Neural cell (in vitro differentiated cells): ENCODE measurements around the gene CST1. TPM values are rescaled to one million over a fixed set of nuclear protein-coding genes. Genes with fewer than 3 reads are reported as not detected.
"Not testable (repeated sequence)": the region's sequence is repeated elsewhere in the genome, so short reads cannot be mapped to it uniquely, and the experiment has no call there.

Experiments
- H2AFZ ChIP-seq: fragments of 200-600, 300-800 bp; sonication (generic), shearing (Covaris generic); 2 replicates; pipeline ENCODE4 v1.6.0; 2014; ENCODE audit warnings: low read depth, mild to moderate bottlenecking, antibody characterized with exemption, low read length, moderate library complexity
- H3F3A ChIP-seq: fragments of 200-600 bp; shearing (Covaris generic); 2 replicates; pipeline ENCODE4 v1.6.1; 2016; ENCODE audit warnings: mild to moderate bottlenecking, moderate library complexity, mixed read lengths, antibody characterized with exemption, low read length; ENCODE audit not compliant: insufficient read depth, poor library complexity, severe bottlenecking
- H3K27ac ChIP-seq: fragments of 200-600, 300-800 bp; sonication (generic), shearing (Covaris generic); 2 replicates; pipeline ENCODE4 v1.5.1; 2014; ENCODE audit warnings: mild to moderate bottlenecking, low read length, moderate library complexity
- H3K27me3 ChIP-seq: fragments of 300-800, 200-600 bp; sonication (generic), shearing (Covaris generic); 2 replicates; pipeline ENCODE4 v1.6.0; 2014; ENCODE audit warnings: mild to moderate bottlenecking, low read depth, low read length, moderate library complexity; ENCODE audit not compliant: insufficient read depth
- H3K36me3 ChIP-seq: fragments of 300-800, 200-600 bp; sonication (generic), shearing (Covaris generic); 2 replicates; pipeline ENCODE4 v1.5.1; 2014; ENCODE audit warnings: mild to moderate bottlenecking, antibody characterized with exemption, low read length, moderate library complexity; ENCODE audit not compliant: insufficient read depth
- H3K4me2 ChIP-seq: fragments of 300-800, 200-600 bp; sonication (generic), shearing (Covaris generic); 2 replicates; pipeline ENCODE4 v1.6.0; 2014; ENCODE audit warnings: mild to moderate bottlenecking, low read length
- H3K4me3 ChIP-seq: fragments of 300-800, 200-600 bp; sonication (generic), shearing (Covaris generic); 2 replicates; pipeline ENCODE4 v1.5.1; 2014; ENCODE audit warnings: mild to moderate bottlenecking, low read length, moderate library complexity
- H3K79me2 ChIP-seq: fragments of 200-600 bp; shearing (Covaris generic); replicated peaks from 2 replicates; pipeline ENCODE4 v1.6.0; 2014; ENCODE audit warnings: mild to moderate bottlenecking, low read length, moderate library complexity; ENCODE audit not compliant: insufficient read depth
- H3K9ac ChIP-seq: fragments of 300-800, 200-600 bp; sonication (generic), shearing (Covaris generic); 2 replicates; pipeline ENCODE4 v1.6.1; 2016; ENCODE audit warnings: mild to moderate bottlenecking, low read length, mixed read lengths
- H3K9me2 ChIP-seq: fragments of 200-600 bp; shearing (Covaris generic); 2 replicates; pipeline ENCODE4 v1.6.1; 2016; ENCODE audit warnings: mild to moderate bottlenecking, low read length, mixed read lengths; ENCODE audit not compliant: insufficient read depth
- H3K9me3 ChIP-seq: fragments of 200-600, 300-800 bp; sonication (generic), shearing (Covaris generic); 2 replicates; pipeline ENCODE4 v1.6.1; 2016; ENCODE audit warnings: mild to moderate bottlenecking, mixed run types, low read length, moderate library complexity, mixed read lengths
- H4K20me1 ChIP-seq: fragments of 200-600 bp; shearing (Covaris generic); 2 replicates; pipeline ENCODE4 v1.6.1; 2016; ENCODE audit warnings: mild to moderate bottlenecking, mixed run types; ENCODE audit not compliant: insufficient read depth
- CTCF ChIP-seq: fragments of 450-650 bp; IDR thresholded peaks from 2 replicates; pipeline ENCODE4 v1.5.1; 2014; ENCODE audit warnings: antibody characterized with exemption, mild to moderate bottlenecking, moderate library complexity; ENCODE audit not compliant: poor library complexity, severe bottlenecking
- EP300 ChIP-seq: fragments of 450-650 bp; conservative IDR thresholded peaks from 2 replicates; pipeline ENCODE4 v1.6.1; 2014; ENCODE audit warnings: antibody characterized with exemption, mild to moderate bottlenecking, moderate library complexity; ENCODE audit not compliant: poor library complexity, severe bottlenecking
- EZH2 ChIP-seq: fragments of 200-600, 300-800 bp; shearing (Covaris generic), sonication (generic); IDR thresholded peaks from 2 replicates; pipeline ENCODE4 v1.6.1; 2014; ENCODE audit warnings: antibody characterized with exemption, low read length, borderline replicate concordance, mild to moderate bottlenecking; ENCODE audit not compliant: insufficient read depth, poor library complexity, severe bottlenecking
- MXI1 ChIP-seq: fragments of 450-650 bp; conservative IDR thresholded peaks from 2 replicates; pipeline ENCODE4 v1.6.1; 2014; ENCODE audit warnings: antibody characterized with exemption, mild to moderate bottlenecking; ENCODE audit not compliant: poor library complexity, severe bottlenecking
- POLR2AphosphoS5 ChIP-seq: IDR thresholded peaks from 2 replicates; pipeline ENCODE4 v1.6.1; 2012
- RAD21 ChIP-seq: fragments of 450-650 bp; conservative IDR thresholded peaks from 2 replicates; pipeline ENCODE4 v1.6.1; 2014; ENCODE audit warnings: antibody characterized with exemption, mild to moderate bottlenecking, moderate library complexity
- SMC3 ChIP-seq: fragments of 450-650 bp; conservative IDR thresholded peaks from 2 replicates; pipeline ENCODE4 v1.6.1; 2014; ENCODE audit warnings: antibody characterized with exemption, mild to moderate bottlenecking, moderate library complexity; ENCODE audit not compliant: poor library complexity
- TAF1 ChIP-seq: IDR thresholded peaks from 2 replicates; pipeline ENCODE4 v1.6.1; 2012; ENCODE audit warnings: low read depth
- polyA plus RNA-seq: library from polyadenylated mRNA; depleted of rRNA; stranded (reverse); fragments of >200 nt; gene quantifications from 2 replicates; pipeline ENCODE4 v1.2.3, GENCODE V29; 2014
- TF ChIP-seq, protein P1 (sequence below): IDR thresholded peaks from 2 replicates; pipeline ENCODE4 v1.6.1; 2012; ENCODE audit warnings: borderline replicate concordance

CST1 gene
- polyA plus RNA-seq, 1 donor from 2014 or later, result not detected

GRCh38 chr20:23765578-23765977 lies 14.8 kb upstream of the CST1 start:
- Histone ChIP-seq H3F3A (no peaks in the 10 kb centered on the region), H2AFZ (no peak overlapping the region), H3K9me3 (no peaks in the 10 kb centered on the region), H3K27me3 (no peaks in the 10 kb centered on the region), H4K20me1 (no peaks in the 10 kb centered on the region), H3K4me2 (no peak overlapping the region), H3K27ac (no peak overlapping the region), H3K9me2 (no peaks in the 10 kb centered on the region), H3K9ac (no peak overlapping the region), H3K4me3 (no peak overlapping the region), H3K79me2 (no peaks in the 10 kb centered on the region), H3K36me3 (no peaks in the 10 kb centered on the region)
- TF ChIP-seq, protein P1, sequence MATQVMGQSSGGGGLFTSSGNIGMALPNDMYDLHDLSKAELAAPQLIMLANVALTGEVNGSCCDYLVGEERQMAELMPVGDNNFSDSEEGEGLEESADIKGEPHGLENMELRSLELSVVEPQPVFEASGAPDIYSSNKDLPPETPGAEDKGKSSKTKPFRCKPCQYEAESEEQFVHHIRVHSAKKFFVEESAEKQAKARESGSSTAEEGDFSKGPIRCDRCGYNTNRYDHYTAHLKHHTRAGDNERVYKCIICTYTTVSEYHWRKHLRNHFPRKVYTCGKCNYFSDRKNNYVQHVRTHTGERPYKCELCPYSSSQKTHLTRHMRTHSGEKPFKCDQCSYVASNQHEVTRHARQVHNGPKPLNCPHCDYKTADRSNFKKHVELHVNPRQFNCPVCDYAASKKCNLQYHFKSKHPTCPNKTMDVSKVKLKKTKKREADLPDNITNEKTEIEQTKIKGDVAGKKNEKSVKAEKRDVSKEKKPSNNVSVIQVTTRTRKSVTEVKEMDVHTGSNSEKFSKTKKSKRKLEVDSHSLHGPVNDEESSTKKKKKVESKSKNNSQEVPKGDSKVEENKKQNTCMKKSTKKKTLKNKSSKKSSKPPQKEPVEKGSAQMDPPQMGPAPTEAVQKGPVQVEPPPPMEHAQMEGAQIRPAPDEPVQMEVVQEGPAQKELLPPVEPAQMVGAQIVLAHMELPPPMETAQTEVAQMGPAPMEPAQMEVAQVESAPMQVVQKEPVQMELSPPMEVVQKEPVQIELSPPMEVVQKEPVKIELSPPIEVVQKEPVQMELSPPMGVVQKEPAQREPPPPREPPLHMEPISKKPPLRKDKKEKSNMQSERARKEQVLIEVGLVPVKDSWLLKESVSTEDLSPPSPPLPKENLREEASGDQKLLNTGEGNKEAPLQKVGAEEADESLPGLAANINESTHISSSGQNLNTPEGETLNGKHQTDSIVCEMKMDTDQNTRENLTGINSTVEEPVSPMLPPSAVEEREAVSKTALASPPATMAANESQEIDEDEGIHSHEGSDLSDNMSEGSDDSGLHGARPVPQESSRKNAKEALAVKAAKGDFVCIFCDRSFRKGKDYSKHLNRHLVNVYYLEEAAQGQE, result no peak
- TF ChIP-seq MXI1, result no peak
- no peak for TF ChIP-seq EZH2
- no peak for TF ChIP-seq SMC3
- no peak for TF ChIP-seq RAD21
- no peak for TF ChIP-seq CTCF
- TF ChIP-seq EP300, result no peak
- TF ChIP-seq TAF1, result no peak
- no peak for TF ChIP-seq POLR2AphosphoS5

DNA sequence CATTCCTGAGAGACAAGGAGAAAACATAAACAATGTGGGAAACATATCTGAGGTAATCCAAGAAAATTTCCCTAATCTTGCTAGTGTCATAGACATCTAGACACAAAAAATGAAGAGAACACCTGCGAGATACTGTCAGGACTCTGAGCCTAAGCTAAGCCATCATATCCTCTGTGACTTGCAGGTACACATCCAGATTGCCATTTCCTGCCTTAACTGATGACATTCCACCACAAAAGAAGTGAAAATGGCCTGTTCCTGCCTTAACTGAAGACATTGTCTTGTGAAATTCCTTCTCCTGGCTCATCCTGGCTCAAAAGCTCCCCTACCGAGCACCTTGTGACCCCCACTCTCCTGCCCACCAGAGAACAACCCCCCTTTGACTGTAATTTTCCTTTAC lies 13.9 kb upstream of the CST1 start:
- not testable (repeated sequence) for H3K27ac ChIP-seq, H3K79me2 ChIP-seq, H3K9me2 ChIP-seq, H3K36me3 ChIP-seq, H3K9me3 ChIP-seq, H2AFZ ChIP-seq, H3K9ac ChIP-seq, H4K20me1 ChIP-seq, H3K27me3 ChIP-seq, H3F3A ChIP-seq, H3K4me3 ChIP-seq, H3K4me2 ChIP-seq

DNA sequence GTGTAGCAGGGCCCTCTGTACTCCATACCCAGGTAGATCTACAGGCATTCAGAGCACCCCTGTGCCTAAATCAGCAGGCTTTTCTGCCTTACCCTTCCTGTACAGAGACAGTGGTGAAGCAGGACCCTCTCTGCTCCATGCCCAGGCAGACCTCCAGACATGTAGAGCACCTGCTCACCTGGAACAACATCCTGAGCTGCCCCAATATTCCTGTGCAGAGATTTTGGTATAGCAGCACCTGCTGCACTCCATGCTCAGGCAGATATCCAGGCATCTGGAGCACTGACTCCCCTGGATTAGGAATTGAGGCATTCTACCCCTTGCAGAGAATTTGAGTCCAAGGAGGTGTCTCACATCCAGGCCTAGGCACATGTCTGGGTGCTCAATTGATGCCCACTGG lies 12.6 kb upstream of the CST1 start:
- H3F3A ChIP-seq, result no peaks in the 10 kb centered on the region
- no peak overlapping the region for H2AFZ ChIP-seq
- H4K20me1 ChIP-seq, result no peaks in the 10 kb centered on the region
- H3K9ac ChIP-seq, result no peak overlapping the region
- no peaks in the 10 kb centered on the region for H3K36me3 ChIP-seq
- no peaks in the 10 kb centered on the region for H3K79me2 ChIP-seq
- H3K9me2 ChIP-seq, result no peaks in the 10 kb centered on the region
- no peak for TF ChIP-seq RAD21
- no peak for TF ChIP-seq EZH2
- no peak for TF ChIP-seq MXI1
- TF ChIP-seq POLR2AphosphoS5, result no peak
- TF ChIP-seq SMC3, result no peak
- no peak for TF ChIP-seq TAF1
- TF ChIP-seq, protein P1, result no peak
- no peak for TF ChIP-seq EP300
- TF ChIP-seq CTCF, result no peak
- H3K27ac ChIP-seq, result no peak overlapping the region
- no peaks in the 10 kb centered on the region for H3K9me3 ChIP-seq
- no peak overlapping the region for H3K4me2 ChIP-seq
- H3K4me3 ChIP-seq, result no peak overlapping the region
- H3K27me3 ChIP-seq, result no peaks in the 10 kb centered on the region
